Brain pericyte (primary cell): ENCODE results near the gene PITPNC1.
"Not testable (repeated sequence)": the region's sequence is repeated elsewhere in the genome, so short reads cannot be mapped to it uniquely, and the experiment has no call there.

Experiments
- DNase-seq: peaks from one replicate; pipeline ENCODE4 v3.0.0-alpha.2; 2012; ENCODE audit warnings: low read depth, low spot score

PITPNC1 gene

GRCh38 chr17:67369676-67370075, 7.4 kb upstream of the PITPNC1 start:
- DNase-seq = no peak

- DNase-seq = no peak
These were observed 4.3 kb upstream of the PITPNC1 start for GRCh38 chr17:67372751-67373150.

- DNase-seq = no peak
These were observed 2.6 kb upstream of the PITPNC1 start for GRCh38 chr17:67374329-67375053.

GRCh38 chr17:67375054-67375427, 2.0 kb upstream of the PITPNC1 start:
- no peak for DNase-seq

- DNase-seq = no peak
These were observed 1.4 kb upstream of the PITPNC1 start for GRCh38 chr17:67375716-67376115.

- DNase-seq = no peak
These were observed 705 bp upstream of the PITPNC1 start for GRCh38 chr17:67376415-67376736.

- no peak for DNase-seq
These were observed 690 bp downstream of the PITPNC1 start for GRCh38 chr17:67377488-67378453.

GRCh38 chr17:67378454-67379250, 1.6 kb downstream of the PITPNC1 start:
- no peak for DNase-seq

- DNase-seq = no peak
These were observed 2.2 kb downstream of the PITPNC1 start for GRCh38 chr17:67379251-67379630.

GRCh38 chr17:67381929-67382257, 4.8 kb downstream of the PITPNC1 start:
- DNase-seq = no peak

- no peak for DNase-seq
These were observed 8.3 kb downstream of the PITPNC1 start for GRCh38 chr17:67385122-67385988.

GRCh38 chr17:67386965-67387551, 10.0 kb downstream of the PITPNC1 start:
- DNase-seq = no peak

- not testable (repeated sequence) for DNase-seq
These were observed 11.5 kb downstream of the PITPNC1 start for GRCh38 chr17:67388536-67388935.

GRCh38 chr17:67388986-67389385, 11.9 kb downstream of the PITPNC1 start:
- no peak for DNase-seq

GRCh38 chr17:67390006-67390645, 13.0 kb downstream of the PITPNC1 start:
- no peak for DNase-seq

GRCh38 chr17:67390646-67391361, 13.7 kb downstream of the PITPNC1 start:
- DNase-seq = no peak

- no peak for DNase-seq
These were observed 15.0 kb downstream of the PITPNC1 start for GRCh38 chr17:67392111-67392510.

GRCh38 chr17:67393809-67394397, 16.8 kb downstream of the PITPNC1 start:
- no peak for DNase-seq

- DNase-seq = no peak
These were observed 22.6 kb downstream of the PITPNC1 start for GRCh38 chr17:67399676-67400075.
